Omental fat pad (tissue), 4 donors: ENCODE data around the gene TRIM40. TPM values are rescaled to one million over a fixed set of nuclear protein-coding genes. Genes with fewer than 3 reads are reported as not detected.

ENCODE experiments used
- ATAC-seq: fragments of 150-250 bp; one replicate; pipeline ENCODE4 v1.9.1; 2016; ENCODE audit warnings: mild to moderate bottlenecking, moderate library complexity; ENCODE audit not compliant: low FRiP score
- DNase-seq: peaks from one replicate; pipeline ENCODE4 v3.0.0-alpha.2; 2019; ENCODE audit warnings: low spot score
- total RNA-seq, 4 donors: library from RNA; depleted of rRNA; stranded (reverse); fragments of >200 nt; gene quantifications; one replicate each; pipeline ENCODE4 v1.1.0, GENCODE V29; 2016
- TF ChIP-seq, protein P1 (sequence below), 3 donors: fragments of 450-650 bp; IDR thresholded peaks; one replicate each; pipeline ENCODE4 v1.5.1; 2016 to 2017; ENCODE audit warnings: antibody characterized with exemption in 3 of 3, mild to moderate bottlenecking in 3 of 3, moderate library complexity in 2 of 3

Gene TRIM40
- total RNA-seq, 4 donors from 2014 or later, result not detected

- TF ChIP-seq, protein P1, sequence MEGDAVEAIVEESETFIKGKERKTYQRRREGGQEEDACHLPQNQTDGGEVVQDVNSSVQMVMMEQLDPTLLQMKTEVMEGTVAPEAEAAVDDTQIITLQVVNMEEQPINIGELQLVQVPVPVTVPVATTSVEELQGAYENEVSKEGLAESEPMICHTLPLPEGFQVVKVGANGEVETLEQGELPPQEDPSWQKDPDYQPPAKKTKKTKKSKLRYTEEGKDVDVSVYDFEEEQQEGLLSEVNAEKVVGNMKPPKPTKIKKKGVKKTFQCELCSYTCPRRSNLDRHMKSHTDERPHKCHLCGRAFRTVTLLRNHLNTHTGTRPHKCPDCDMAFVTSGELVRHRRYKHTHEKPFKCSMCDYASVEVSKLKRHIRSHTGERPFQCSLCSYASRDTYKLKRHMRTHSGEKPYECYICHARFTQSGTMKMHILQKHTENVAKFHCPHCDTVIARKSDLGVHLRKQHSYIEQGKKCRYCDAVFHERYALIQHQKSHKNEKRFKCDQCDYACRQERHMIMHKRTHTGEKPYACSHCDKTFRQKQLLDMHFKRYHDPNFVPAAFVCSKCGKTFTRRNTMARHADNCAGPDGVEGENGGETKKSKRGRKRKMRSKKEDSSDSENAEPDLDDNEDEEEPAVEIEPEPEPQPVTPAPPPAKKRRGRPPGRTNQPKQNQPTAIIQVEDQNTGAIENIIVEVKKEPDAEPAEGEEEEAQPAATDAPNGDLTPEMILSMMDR (IDR thresholded peaks at IDR 0.05), result no peak
- ATAC-seq (no peak), DNase-seq (no peak)
Measured at GRCh38 chr6:30142665-30143064, 6.7 kb downstream of the TRIM40 start.

DNA sequence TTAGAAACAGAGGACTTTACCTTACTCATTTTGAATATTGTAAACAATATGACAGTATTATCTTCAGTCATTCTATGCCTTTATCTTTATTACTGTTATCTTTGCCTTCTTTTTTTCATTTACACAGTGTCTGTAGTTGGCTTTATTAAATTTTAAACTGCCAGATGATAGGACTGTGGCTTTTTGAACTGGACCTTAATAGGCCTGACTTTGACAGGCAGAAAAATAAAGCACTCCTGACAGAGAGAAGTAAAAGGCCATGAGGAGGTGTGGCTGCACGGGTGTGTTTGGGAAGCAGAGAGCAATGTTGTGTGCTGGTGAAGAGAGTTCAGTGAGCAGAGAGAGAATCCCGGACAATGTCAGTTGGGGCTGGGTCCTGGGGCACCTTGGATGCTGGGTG lies 7.8 kb downstream of the TRIM40 start:
- TF ChIP-seq, protein P1 (IDR thresholded peaks at IDR 0.05), result no peak
- ATAC-seq, result no peak
- no peak for DNase-seq

DNA sequence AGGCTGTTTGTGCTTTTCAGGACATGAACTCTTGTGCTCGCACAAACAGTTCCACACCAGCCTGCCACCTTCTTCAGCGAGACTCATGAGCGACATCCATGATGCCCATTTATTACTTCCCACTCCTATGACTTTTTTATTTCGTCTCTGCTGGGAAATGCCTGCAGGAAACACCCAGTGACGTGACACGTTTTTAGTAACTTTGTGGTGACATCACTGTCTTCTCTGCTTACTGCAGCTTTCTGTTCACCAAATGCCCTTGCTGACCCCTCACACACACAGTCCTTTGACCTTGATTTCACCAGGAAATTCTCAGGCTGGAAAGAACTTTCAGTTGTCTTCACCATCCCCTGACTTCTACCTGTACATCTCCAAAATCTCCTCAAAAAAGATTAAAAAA lies 8.9 kb downstream of the TRIM40 start:
- TF ChIP-seq, protein P1 (IDR thresholded peaks at IDR 0.05), result no peak
- DNase-seq, result no peak

DNA sequence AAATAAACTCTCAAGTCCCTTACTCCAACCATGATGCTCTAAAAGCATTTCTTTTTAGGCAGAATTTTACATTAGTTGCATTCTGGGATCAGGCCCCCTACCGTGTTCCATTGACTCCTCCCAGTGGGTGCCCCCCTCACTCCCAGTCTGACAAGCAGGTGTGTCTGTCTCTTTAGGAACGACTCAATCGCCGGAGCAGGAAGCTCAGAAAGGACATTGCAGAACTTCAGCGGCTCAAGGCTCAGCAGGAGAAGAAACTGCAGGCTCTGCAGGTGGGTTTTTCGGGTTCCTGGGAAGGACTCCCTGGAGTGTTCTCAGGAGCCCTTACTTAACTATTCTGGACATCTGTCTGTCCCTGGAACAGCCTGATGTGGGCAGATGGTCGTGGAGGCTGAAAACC lies 9.9 kb downstream of the TRIM40 start:
- TF ChIP-seq, protein P1 (IDR thresholded peaks at IDR 0.05), result no peak
- DNase-seq (no peak), ATAC-seq (no peak)

More for the DNA sequence above, 8.9 kb downstream of the TRIM40 start:
- ATAC-seq, result no peak

- DNase-seq (no peak), ATAC-seq (no peak)
- TF ChIP-seq, protein P1 (IDR thresholded peaks at IDR 0.05), result no peak
Measured at GRCh38 chr6:30147096-30147495, 11.2 kb downstream of the TRIM40 start.

DNA sequence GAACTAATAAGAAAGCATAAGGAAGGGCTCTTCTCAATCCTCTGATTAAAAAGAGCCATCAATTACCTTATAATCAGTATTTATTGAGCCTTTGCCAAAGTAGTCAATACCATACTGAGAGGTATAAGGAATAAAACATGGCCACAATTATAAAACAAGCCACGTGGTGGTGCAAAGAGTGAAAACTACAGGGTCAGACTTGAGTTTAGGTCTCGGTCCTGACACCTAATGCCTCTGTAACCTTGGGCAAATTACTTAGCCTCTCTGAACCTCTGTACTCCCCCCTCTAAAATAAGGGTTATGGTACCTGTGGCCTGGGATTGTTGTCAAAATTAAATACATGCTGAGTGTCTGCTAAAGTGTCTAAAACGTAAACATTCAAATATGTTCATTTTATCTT lies 13.3 kb downstream of the TRIM40 start:
- TF ChIP-seq, protein P1 (IDR thresholded peaks at IDR 0.05), result no peak
- ATAC-seq (no peak), DNase-seq (no peak)

GRCh38 chr6:30149858-30150550 lies 14.1 kb downstream of the TRIM40 start:
- TF ChIP-seq, protein P1 (IDR thresholded peaks at IDR 0.05), result no peak
- DNase-seq, result no peak
- ATAC-seq, result no peak
